ENCODE data around the gene PRSS8. TPM values are rescaled to one million over a fixed set of nuclear protein-coding genes. Genes with fewer than 3 reads are reported as not detected.

Gene PRSS8
- polyA plus RNA-seq, 1 donor from 2014 or later: not detected

DNA sequence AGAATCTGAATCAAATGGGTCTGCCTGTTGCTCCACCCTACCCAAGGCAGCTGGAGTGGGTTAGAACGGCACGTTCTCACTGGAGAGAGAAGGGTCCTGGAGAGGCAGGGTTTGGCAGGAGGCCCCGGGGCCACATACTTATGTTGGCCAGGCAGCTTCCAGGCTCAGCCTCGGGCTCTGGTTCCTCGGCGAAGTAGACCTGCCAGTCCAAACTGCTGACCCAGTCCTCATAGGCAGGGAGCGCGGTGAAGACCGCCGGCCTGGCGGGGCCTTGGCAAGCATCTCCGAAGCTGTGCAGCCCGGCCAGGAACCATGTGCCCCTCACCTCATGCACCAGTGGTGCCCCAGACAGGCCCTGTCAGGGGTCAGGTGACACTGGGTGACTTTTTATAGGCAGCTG is 51.5 kb downstream of the PRSS8 start:
- Histone ChIP-seq H3F3A (ENCODE audit: insufficient read depth, low read length, poor library complexity, severe bottlenecking) (no peaks in the 10 kb centered on the region), H3K9me3 (ENCODE audit: low read length) (no peaks in the 10 kb centered on the region), H2AFZ (ENCODE audit: low read depth, low read length) (no peak overlapping the region), H3K79me2 (replicated peaks; ENCODE audit: insufficient read depth, low read length) (no peaks in the 10 kb centered on the region), H3K4me2 (ENCODE audit: low read length) (no peak overlapping the region), H4K20me1 (ENCODE audit: insufficient read depth) (no peaks in the 10 kb centered on the region), H3K27ac (ENCODE audit: low read length) (no peak overlapping the region), H3K9ac (ENCODE audit: low read length) (no peak overlapping the region), H3K27me3 (ENCODE audit: insufficient read depth, low read depth, low read length) (no peaks in the 10 kb centered on the region), H3K9me2 (ENCODE audit: insufficient read depth, low read length) (no peaks in the 10 kb centered on the region), H3K36me3 (ENCODE audit: insufficient read depth, low read length) (peaks cover 7% of the 10 kb centered on the region), H3K4me3 (ENCODE audit: low read length) (no peak overlapping the region)
- no peak for TF ChIP-seq MXI1 (conservative IDR thresholded peaks at IDR 0.05; ENCODE audit: poor library complexity, severe bottlenecking)
- no peak for TF ChIP-seq EP300 (conservative IDR thresholded peaks at IDR 0.05; ENCODE audit: poor library complexity, severe bottlenecking)
- TF ChIP-seq, protein P1, sequence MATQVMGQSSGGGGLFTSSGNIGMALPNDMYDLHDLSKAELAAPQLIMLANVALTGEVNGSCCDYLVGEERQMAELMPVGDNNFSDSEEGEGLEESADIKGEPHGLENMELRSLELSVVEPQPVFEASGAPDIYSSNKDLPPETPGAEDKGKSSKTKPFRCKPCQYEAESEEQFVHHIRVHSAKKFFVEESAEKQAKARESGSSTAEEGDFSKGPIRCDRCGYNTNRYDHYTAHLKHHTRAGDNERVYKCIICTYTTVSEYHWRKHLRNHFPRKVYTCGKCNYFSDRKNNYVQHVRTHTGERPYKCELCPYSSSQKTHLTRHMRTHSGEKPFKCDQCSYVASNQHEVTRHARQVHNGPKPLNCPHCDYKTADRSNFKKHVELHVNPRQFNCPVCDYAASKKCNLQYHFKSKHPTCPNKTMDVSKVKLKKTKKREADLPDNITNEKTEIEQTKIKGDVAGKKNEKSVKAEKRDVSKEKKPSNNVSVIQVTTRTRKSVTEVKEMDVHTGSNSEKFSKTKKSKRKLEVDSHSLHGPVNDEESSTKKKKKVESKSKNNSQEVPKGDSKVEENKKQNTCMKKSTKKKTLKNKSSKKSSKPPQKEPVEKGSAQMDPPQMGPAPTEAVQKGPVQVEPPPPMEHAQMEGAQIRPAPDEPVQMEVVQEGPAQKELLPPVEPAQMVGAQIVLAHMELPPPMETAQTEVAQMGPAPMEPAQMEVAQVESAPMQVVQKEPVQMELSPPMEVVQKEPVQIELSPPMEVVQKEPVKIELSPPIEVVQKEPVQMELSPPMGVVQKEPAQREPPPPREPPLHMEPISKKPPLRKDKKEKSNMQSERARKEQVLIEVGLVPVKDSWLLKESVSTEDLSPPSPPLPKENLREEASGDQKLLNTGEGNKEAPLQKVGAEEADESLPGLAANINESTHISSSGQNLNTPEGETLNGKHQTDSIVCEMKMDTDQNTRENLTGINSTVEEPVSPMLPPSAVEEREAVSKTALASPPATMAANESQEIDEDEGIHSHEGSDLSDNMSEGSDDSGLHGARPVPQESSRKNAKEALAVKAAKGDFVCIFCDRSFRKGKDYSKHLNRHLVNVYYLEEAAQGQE (IDR thresholded peaks at IDR 0.05; ENCODE audit: borderline replicate concordance): no peak
- TF ChIP-seq SMC3 (conservative IDR thresholded peaks at IDR 0.05; ENCODE audit: poor library complexity): no peak
- no peak for TF ChIP-seq RAD21 (conservative IDR thresholded peaks at IDR 0.05)
- no peak for TF ChIP-seq EZH2 (IDR thresholded peaks at IDR 0.05; ENCODE audit: borderline replicate concordance, insufficient read depth, low read length, poor library complexity, severe bottlenecking)
- no peak for TF ChIP-seq POLR2AphosphoS5 (IDR thresholded peaks at IDR 0.05)
- TF ChIP-seq, protein P2, sequence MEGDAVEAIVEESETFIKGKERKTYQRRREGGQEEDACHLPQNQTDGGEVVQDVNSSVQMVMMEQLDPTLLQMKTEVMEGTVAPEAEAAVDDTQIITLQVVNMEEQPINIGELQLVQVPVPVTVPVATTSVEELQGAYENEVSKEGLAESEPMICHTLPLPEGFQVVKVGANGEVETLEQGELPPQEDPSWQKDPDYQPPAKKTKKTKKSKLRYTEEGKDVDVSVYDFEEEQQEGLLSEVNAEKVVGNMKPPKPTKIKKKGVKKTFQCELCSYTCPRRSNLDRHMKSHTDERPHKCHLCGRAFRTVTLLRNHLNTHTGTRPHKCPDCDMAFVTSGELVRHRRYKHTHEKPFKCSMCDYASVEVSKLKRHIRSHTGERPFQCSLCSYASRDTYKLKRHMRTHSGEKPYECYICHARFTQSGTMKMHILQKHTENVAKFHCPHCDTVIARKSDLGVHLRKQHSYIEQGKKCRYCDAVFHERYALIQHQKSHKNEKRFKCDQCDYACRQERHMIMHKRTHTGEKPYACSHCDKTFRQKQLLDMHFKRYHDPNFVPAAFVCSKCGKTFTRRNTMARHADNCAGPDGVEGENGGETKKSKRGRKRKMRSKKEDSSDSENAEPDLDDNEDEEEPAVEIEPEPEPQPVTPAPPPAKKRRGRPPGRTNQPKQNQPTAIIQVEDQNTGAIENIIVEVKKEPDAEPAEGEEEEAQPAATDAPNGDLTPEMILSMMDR (IDR thresholded peaks at IDR 0.05; ENCODE audit: poor library complexity, severe bottlenecking): no peak
- TF ChIP-seq TAF1 (IDR thresholded peaks at IDR 0.05; ENCODE audit: low read depth): no peak

DNA sequence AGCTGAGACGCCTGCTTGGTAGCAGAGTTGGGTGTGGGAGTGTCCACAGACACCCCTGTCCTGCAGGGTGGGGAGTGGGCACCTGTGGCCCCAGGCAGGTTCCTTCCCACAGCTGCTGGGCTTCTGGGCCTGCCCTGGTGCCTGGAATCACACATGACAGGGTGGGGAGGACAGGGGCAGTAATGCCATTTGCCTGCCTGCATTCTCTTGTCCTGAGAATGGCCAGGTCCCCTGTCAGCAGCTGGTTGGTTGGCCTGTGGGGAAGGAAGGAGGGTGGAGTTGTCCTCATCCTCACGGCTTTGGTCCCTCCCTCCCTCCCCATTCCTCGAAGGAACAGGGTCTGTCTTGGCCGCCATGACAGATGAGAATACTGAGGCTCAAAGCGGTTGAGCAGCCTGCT is 52.0 kb downstream of the PRSS8 start:
- H3K9ac ChIP-seq (ENCODE audit: low read length): no peak overlapping the region

More for the DNA sequence above, 52.0 kb downstream of the PRSS8 start:
- Histone ChIP-seq H3F3A (ENCODE audit: insufficient read depth, low read length, poor library complexity, severe bottlenecking) (no peaks in the 10 kb centered on the region), H3K4me2 (ENCODE audit: low read length) (no peak overlapping the region), H3K27ac (ENCODE audit: low read length) (no peak overlapping the region), H3K4me3 (ENCODE audit: low read length) (no peak overlapping the region), H3K79me2 (replicated peaks; ENCODE audit: insufficient read depth, low read length) (no peaks in the 10 kb centered on the region), H2AFZ (ENCODE audit: low read depth, low read length) (no peak overlapping the region), H3K36me3 (ENCODE audit: insufficient read depth, low read length) (peaks cover 11% of the 10 kb centered on the region), H4K20me1 (ENCODE audit: insufficient read depth) (no peaks in the 10 kb centered on the region), H3K9me3 (ENCODE audit: low read length) (no peaks in the 10 kb centered on the region), H3K27me3 (ENCODE audit: insufficient read depth, low read depth, low read length) (no peaks in the 10 kb centered on the region), H3K9me2 (ENCODE audit: insufficient read depth, low read length) (no peaks in the 10 kb centered on the region)
- TF ChIP-seq RAD21 (conservative IDR thresholded peaks at IDR 0.05): no peak
- TF ChIP-seq TAF1 (IDR thresholded peaks at IDR 0.05; ENCODE audit: low read depth): no peak
- TF ChIP-seq SMC3 (conservative IDR thresholded peaks at IDR 0.05; ENCODE audit: poor library complexity): no peak
- no peak for TF ChIP-seq MXI1 (conservative IDR thresholded peaks at IDR 0.05; ENCODE audit: poor library complexity, severe bottlenecking)
- TF ChIP-seq EP300 (conservative IDR thresholded peaks at IDR 0.05; ENCODE audit: poor library complexity, severe bottlenecking): no peak
- TF ChIP-seq, protein P1 (IDR thresholded peaks at IDR 0.05; ENCODE audit: borderline replicate concordance): no peak
- no peak for TF ChIP-seq EZH2 (IDR thresholded peaks at IDR 0.05; ENCODE audit: borderline replicate concordance, insufficient read depth, low read length, poor library complexity, severe bottlenecking)
- TF ChIP-seq, protein P2 (IDR thresholded peaks at IDR 0.05; ENCODE audit: poor library complexity, severe bottlenecking): no peak
- TF ChIP-seq POLR2AphosphoS5 (IDR thresholded peaks at IDR 0.05): no peak

All from neural cell (in vitro differentiated cells).